Lung (tissue), 12 donors: Measurements from ENCODE around the gene ARHGEF17. TPM values are rescaled to one million over a fixed set of nuclear protein-coding genes. Genes with fewer than 3 reads are reported as not detected.

Experiments
- ATAC-seq: fragments of 200-7000 bp; cut with Tn5 transposase; one replicate; pipeline ENCODE4 v1.9.1; 2020; ENCODE audit warnings: moderate number of reproducible peaks; ENCODE audit not compliant: insufficient read depth, low FRiP score
- DNase-seq, 3 donors: peaks; one replicate each; pipeline ENCODE4 v3.0.0-alpha.2; 2013 to 2017
- H3K27ac ChIP-seq, 2 donors: one replicate each; pipeline ENCODE4 v1.5.1; 2013; ENCODE audit warnings: mild to moderate bottlenecking in 2 of 2, moderate library complexity in 2 of 2, control low read depth in 1 of 2, inconsistent platforms in 1 of 2, low read depth in 1 of 2, low read length in 1 of 2
- H3K27me3 ChIP-seq, 3 donors: one replicate each; pipeline ENCODE4 v1.5.1; 2013; ENCODE audit warnings: low read length in 2 of 3; ENCODE audit not compliant: control insufficient read depth in 3 of 3, insufficient read depth in 3 of 3
- H3K36me3 ChIP-seq, 4 donors: one replicate each; pipeline ENCODE4 v1.5.1; 2013; ENCODE audit warnings: low read length in 4 of 4, mild to moderate bottlenecking in 1 of 4, moderate library complexity in 1 of 4; ENCODE audit not compliant: control insufficient read depth in 4 of 4, insufficient read depth in 4 of 4
- H3K4me1 ChIP-seq, 5 donors: one replicate each; pipeline ENCODE4 v1.5.1; 2013; ENCODE audit warnings: low read length in 5 of 5, mild to moderate bottlenecking in 2 of 5, moderate library complexity in 1 of 5; ENCODE audit not compliant: control insufficient read depth in 5 of 5, insufficient read depth in 5 of 5
- H3K4me3 ChIP-seq: one replicate; pipeline ENCODE4 v1.5.1; 2013; ENCODE audit warnings: mild to moderate bottlenecking, control low read depth, moderate library complexity
- H3K9ac ChIP-seq, 2 donors: one replicate each; pipeline ENCODE4 v1.5.1; 2013; ENCODE audit warnings: low read length in 2 of 2, control low read depth in 1 of 2; ENCODE audit not compliant: insufficient read depth in 1 of 2
- H3K9me3 ChIP-seq, 4 donors: one replicate each; pipeline ENCODE4 v1.5.1; 2013; ENCODE audit warnings: low read length in 3 of 4, mild to moderate bottlenecking in 1 of 4, moderate library complexity in 1 of 4; ENCODE audit not compliant: control insufficient read depth in 4 of 4, insufficient read depth in 3 of 4
- WGBS, 2 donors: extraction: QIAGEN DNeasy Blood & Tissue Kit; methylation state at CpG; one replicate each; pipeline ENCODE4 v1.1.7; 2013; 5-methylcytosine and 5-hydroxymethylcytosine counted together
- polyA plus RNA-seq, 2 donors: library from polyadenylated mRNA; stranded (reverse); fragments of 200-250 nt; gene quantifications; one replicate each; pipeline ENCODE4 v1.2.1, GENCODE V29; 2013
- total RNA-seq, 2 donors: library from RNA; depleted of rRNA in 1 of 2; stranded (reverse); fragments of >200 nt in 1 of 2; gene quantifications; one replicate each; pipeline ENCODE4 v1.2.1, GENCODE V29; 2014 to 2021
- TF ChIP-seq, protein P1 (sequence below): IDR thresholded peaks from 2 replicates; pipeline ENCODE4 v1.5.1; 2012; ENCODE audit warnings: mild to moderate bottlenecking; ENCODE audit errors: control extremely low read depth, extremely low read depth
- donor health status: control.
- donor health status: control.
- donor health status: Bipolar disorder and iron deficiency.
- donor health status: healthy.
- donor health status: DM: yes; HTN: yes; CAD: no.

The ARHGEF17 gene
- total and polyA plus RNA-seq, 4 donors: 27.9 to 74.6 (median 53.5) TPM

DNA sequence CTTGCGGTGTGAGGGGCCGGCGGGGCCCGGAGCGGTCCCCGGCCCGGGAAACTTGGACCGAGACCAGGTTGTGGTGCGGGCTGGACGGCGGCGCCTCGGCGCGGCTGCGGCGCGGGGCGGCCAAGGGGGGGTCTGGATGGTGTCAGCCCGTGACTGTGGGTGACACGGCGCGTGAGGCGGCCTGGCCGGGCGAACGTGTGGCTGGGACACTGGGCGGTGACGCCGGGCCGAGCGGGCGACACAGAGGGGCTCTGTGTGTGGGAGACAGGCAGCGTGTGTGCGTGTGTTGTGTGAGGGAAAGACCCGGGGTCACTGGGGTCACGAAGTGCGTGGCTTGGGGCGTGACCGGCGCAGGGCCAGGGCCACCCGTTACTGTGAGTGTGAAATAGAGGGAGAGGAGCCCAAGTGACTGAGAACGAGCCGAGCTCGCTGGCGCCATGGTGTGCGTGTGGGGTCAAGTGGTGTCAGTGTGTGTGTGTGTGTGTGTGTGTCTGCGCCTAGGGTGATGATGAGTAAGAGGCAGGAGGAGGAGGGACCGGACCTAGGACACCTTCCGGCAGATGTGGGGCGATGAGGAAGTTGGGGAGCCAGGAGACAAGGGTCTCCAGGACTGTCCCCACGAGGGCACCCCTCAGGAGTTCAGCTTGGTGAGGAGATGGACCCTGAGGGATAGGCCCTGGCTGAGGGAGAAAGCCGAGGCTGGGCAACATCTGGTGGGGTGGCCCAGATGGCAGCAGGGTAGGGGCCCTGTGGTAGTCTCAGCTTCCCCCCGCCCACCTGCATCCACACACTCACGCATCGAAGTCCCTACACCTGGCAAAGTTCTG is 68.9 kb downstream of the ARHGEF17 start:
- Histone ChIP-seq H3K4me1 (peaks cover 0 to 14% (median 4%) of the 10 kb centered on the region in 5 donors), H3K36me3 (no peaks in the 10 kb centered on the region), H3K4me3 (peak overlapping the region; percentile 59), H3K9me3 (no peaks in the 10 kb centered on the region), H3K9ac (peak overlapping the region in 1 of 2 donors; percentile 52), H3K27ac (peak overlapping the region; percentile 84 to 92), H3K27me3 (no peaks in the 10 kb centered on the region)
- ATAC-seq: peak; percentile 21
- TF ChIP-seq, protein P1, sequence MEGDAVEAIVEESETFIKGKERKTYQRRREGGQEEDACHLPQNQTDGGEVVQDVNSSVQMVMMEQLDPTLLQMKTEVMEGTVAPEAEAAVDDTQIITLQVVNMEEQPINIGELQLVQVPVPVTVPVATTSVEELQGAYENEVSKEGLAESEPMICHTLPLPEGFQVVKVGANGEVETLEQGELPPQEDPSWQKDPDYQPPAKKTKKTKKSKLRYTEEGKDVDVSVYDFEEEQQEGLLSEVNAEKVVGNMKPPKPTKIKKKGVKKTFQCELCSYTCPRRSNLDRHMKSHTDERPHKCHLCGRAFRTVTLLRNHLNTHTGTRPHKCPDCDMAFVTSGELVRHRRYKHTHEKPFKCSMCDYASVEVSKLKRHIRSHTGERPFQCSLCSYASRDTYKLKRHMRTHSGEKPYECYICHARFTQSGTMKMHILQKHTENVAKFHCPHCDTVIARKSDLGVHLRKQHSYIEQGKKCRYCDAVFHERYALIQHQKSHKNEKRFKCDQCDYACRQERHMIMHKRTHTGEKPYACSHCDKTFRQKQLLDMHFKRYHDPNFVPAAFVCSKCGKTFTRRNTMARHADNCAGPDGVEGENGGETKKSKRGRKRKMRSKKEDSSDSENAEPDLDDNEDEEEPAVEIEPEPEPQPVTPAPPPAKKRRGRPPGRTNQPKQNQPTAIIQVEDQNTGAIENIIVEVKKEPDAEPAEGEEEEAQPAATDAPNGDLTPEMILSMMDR: no peak
- peak; percentile 45 to 65 (median 61) for DNase-seq
- 4 to 7% methylated on average over 56 of the region's 56 CpGs for WGBS, 2 donors

DNA sequence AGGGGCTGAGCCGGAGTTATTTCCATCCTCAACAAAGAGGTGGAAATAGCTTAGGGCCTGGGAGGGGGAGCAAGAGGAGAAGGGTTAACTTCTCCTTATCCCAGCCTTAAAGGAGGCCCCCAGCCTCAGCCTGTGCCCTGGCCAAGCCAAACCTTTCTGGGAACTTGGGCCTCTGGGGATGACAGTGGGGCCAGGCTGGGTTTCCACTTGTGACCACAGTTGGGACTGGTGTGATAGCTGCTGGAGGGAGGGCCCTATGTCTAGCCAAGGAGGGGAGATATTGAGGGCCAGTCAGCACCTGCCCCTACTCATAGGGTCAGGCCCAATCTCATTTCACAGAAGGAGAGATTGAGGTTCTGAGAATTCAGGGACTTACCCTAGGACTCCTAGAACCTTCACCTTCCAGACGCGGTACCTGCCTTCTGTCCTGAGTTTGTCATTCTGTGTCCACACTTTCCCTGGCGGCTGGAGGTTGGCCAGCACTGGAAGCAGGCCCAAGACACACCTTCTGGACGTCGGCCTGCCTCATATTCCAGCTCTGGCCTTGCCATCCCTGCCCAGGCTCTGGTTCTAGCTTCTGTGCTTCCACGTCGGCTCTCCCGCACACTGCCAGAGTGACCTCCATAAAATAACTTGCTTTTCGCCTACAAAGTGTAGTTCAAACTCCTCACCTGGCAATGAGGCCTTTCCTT is 71.3 kb downstream of the ARHGEF17 start:
- ATAC-seq: no peak
- no peaks in the 10 kb centered on the region for H3K27me3 ChIP-seq
- 71 to 82% methylated on average over 10 of the region's 10 CpGs for WGBS, 2 donors
- peak overlapping the region in 1 of 2 donors; percentile 11 for H3K27ac ChIP-seq
- H3K36me3 ChIP-seq: no peaks in the 10 kb centered on the region
- no peak overlapping the region for H3K4me3 ChIP-seq
- no peaks in the 10 kb centered on the region for H3K9me3 ChIP-seq
- TF ChIP-seq, protein P1: no peak
- DNase-seq: no peak
- peaks cover 0 to 24% (median 13%) of the 10 kb centered on the region in 5 donors for H3K4me1 ChIP-seq
- no peak overlapping the region for H3K9ac ChIP-seq

DNA sequence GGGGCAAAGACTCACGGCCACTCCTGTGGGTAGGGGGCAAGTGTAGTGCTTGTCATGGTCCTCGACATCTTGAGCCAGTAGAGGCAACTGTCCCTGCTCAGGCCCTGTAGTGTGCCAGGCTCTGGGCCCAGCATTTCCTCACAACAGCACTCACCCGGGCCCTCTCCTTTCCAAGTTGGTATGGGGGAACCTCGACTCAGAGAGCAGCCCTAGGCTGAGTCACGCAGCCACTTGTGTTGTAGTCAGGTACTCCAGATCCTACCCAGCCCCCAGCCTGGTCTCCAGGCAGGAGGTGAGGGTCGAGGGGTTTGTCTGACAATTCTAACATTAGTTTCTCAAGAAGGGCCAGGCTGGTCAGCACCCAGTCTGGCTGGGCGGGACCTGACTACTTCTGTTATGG is 72.3 kb downstream of the ARHGEF17 start:
- Histone ChIP-seq H3K9ac (no peak overlapping the region), H3K4me1 (peaks cover 0 to 29% (median 16%) of the 10 kb centered on the region in 5 donors), H3K4me3 (no peak overlapping the region), H3K36me3 (no peaks in the 10 kb centered on the region), H3K27ac (no peak overlapping the region), H3K27me3 (no peaks in the 10 kb centered on the region), H3K9me3 (no peaks in the 10 kb centered on the region)
- TF ChIP-seq, protein P1: no peak
- DNase-seq (no peak), ATAC-seq (no peak)
- WGBS, 2 donors: 59 to 62% methylated on average over 7 of the region's 7 CpGs
